WI38 (cell line): ENCODE results near the gene KIF26B.

Experiments
- H3K4me3 ChIP-seq: 2 replicates; pipeline ENCODE4 v1.5.1; 2011; ENCODE audit warnings: low read depth, mild to moderate bottlenecking, control low read depth, low read length
- TF ChIP-seq, protein P1 (sequence below): IDR thresholded peaks from 2 replicates; pipeline ENCODE4 v1.5.1; 2012; ENCODE audit warnings: low read depth, mild to moderate bottlenecking, control low read depth, low read length

Gene KIF26B

DNA sequence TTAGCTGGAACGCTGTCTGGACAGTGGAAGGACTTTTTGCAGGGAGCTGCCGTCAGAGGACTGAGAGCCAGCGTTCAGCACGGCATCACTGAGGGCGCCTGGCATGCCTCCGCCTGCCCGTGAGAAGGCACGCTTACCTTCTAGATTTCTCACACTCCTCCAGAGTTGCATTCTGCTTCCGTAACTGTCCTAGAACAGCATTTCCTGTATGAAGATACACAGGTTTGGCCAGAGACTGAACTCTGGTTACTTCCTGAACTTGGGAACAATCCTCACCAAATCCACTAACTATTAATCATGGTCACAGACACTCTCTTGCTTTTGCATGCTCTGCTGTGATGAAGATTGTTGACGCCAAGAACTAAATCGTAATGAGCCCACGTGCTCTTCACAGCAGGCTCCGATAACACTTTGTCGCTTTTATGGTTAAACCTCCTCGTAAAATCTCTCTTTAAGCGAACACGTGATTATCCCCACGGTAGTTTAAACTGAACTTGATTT, 93.5 kb downstream of the KIF26B start:
- H3K4me3 ChIP-seq, result no peak overlapping the region
- TF ChIP-seq, protein P1, sequence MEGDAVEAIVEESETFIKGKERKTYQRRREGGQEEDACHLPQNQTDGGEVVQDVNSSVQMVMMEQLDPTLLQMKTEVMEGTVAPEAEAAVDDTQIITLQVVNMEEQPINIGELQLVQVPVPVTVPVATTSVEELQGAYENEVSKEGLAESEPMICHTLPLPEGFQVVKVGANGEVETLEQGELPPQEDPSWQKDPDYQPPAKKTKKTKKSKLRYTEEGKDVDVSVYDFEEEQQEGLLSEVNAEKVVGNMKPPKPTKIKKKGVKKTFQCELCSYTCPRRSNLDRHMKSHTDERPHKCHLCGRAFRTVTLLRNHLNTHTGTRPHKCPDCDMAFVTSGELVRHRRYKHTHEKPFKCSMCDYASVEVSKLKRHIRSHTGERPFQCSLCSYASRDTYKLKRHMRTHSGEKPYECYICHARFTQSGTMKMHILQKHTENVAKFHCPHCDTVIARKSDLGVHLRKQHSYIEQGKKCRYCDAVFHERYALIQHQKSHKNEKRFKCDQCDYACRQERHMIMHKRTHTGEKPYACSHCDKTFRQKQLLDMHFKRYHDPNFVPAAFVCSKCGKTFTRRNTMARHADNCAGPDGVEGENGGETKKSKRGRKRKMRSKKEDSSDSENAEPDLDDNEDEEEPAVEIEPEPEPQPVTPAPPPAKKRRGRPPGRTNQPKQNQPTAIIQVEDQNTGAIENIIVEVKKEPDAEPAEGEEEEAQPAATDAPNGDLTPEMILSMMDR, result no peak

DNA sequence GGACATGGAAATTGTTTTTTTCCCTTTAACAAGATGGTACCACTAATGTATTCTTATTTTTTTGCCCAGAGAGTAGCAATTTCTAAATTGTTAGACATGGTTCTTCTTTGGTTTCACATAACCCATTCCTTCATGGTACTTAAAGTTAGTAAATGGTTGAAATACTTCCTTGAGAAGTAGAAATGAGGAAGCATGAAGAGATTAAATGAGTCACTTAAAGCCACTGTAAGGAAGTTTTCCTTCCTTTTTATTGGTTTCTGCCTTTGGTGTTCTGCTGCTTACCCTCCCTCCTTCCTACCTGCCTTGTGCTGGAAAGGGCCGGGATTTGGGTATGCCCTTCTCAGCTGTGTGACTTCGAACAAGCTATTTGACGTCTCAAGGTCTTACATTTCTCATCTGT, 101.0 kb downstream of the KIF26B start:
- TF ChIP-seq, protein P1, result no peak
- H3K4me3 ChIP-seq, result no peak overlapping the region

DNA sequence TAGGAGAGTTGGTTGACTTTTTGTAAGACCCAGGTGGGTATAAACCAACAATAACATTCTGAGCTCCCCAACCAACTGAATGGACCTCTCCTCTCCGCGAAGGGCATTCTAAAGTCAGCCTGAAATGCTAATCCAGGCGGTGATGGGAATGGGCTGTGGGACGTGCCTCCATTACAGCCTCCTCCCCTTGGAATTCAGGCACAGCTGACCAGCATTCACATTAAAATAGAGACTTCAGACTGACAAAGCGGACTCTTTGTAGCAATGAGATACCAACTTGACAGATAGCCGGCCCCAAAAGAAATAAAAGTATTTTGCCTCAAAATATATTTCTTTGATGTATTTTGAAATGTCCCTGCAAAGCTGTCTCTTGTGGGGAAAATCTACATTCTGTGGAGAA, 101.7 kb downstream of the KIF26B start:
- TF ChIP-seq, protein P1, result no peak
- no peak overlapping the region for H3K4me3 ChIP-seq

DNA sequence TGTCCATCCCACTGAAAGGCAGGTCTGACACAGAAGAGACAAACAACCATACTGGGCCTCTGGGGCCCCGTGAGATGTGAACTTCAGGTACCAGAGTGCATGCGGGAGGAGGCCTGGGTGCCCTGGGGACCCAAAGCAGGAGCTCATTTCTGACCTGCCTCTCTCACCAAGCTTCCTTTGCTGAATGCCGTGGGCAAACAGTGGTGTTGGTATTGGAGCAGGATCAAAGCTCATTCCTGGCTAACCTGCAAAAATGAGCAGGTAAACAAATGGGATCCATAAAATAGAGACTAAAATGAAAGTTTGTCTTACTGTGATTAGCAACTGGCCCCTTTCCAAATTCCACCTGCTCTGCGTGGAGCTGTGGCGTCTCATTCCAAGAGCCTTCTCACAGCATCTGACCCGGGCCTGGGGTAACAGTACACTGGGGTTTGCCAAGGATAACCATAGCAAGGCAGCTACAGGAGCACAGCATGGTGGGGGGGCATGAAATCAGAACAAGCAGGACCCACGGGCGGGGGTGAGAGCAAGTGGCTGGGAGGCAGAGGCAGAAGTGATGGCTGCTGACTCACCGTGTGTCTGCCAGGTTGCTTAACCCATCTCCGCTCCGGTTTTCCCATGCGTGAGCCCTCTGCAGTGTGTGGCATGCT, 103.6 kb downstream of the KIF26B start:
- no peak overlapping the region for H3K4me3 ChIP-seq
- TF ChIP-seq, protein P1, result no peak

DNA sequence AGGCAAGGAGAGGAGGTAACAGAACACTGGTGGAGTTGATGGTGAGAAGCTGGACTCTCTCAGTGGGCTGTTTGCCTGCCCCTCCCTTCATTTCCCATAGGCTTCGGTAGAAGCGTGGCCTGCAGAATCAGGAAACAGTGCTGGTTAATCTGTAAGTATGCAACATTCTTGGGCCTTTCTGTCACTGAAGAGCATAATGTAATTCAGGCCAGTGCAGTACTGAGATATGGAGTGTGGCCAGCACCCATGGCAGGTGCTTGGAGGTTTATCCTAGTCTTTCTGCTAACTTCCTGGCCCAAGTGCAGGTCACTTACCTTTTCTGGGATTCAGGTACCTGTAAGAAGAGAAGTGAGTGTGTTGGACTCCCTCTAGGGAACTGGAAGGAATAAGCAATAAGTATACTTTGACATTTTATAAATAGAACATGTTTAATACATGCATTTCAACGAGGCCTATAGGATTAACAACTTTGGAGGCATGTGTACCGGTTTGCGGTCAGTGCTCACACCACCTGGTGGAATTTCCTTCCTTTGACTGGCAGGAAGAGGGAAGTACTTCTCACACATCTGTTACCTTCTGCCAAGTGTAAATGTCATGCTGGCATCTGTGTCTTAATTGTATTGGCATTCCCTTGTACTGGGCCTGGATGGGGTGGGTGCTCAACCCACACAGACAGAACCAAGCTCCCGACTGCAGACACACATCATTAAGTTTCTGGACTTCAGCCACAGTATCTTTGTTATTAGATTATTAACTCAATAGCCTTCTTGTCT, 105.5 kb downstream of the KIF26B start:
- no peak overlapping the region for H3K4me3 ChIP-seq
- TF ChIP-seq, protein P1, result no peak

DNA sequence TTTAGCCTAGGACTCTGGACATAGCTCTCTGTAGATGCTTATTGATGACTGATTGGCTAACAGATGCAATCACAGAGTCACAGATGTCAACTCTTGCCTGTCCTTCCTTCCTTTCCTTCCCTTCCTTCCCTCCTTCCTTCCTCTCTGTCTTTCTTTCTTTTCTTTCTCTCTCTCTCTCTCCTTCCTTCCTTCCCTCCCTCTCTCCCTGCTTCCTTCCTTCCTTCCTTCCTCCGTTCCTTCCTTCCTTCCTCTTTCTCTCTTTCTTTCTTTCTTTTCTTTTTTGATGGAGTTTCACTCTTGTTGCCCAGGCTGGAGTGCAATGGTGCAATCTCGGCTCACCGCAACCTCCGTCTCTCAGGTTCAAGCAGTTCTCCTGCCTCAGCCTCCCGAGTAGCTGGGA, 106.1 kb downstream of the KIF26B start:
- H3K4me3 ChIP-seq, result no peak overlapping the region
- TF ChIP-seq, protein P1, result no peak

DNA sequence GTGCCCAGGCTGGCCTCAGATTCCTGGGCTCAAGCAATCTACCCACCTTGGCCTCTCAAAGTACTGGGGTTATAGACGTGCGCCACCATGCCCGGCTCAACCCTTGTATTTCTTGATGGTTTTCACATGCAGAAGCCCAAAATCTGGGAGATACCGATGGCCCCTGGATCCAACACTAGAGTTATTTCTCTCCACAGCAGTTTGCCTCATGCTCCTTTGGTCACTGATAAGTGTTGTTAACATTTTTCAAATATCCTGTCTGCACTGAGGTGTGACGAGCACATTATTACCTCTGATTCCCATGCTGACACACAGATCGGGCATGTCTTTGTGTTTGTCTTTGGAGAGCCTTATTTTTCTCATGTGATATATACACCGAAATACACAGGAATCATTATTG, 107.0 kb downstream of the KIF26B start:
- TF ChIP-seq, protein P1, result no peak
- H3K4me3 ChIP-seq, result no peak overlapping the region
